VCaP (cell line): Measurements from ENCODE around the gene FCHSD2.
A peak's percentile ranks its signal among the peaks of the same experiment; 100 is the strongest.
"Not testable (repeated sequence)": the region's sequence is repeated elsewhere in the genome, so short reads cannot be mapped to it uniquely, and the experiment has no call there.

Experiments
- H3K27ac ChIP-seq: fragments of 450-650 bp; 2 replicates; pipeline ENCODE4 v1.5.1; 2017
- TF ChIP-seq, protein P1 (sequence below): fragments of 450-650 bp; conservative IDR thresholded peaks from 2 replicates; pipeline ENCODE4 v1.5.1; 2017; ENCODE audit warnings: mild to moderate bottlenecking, moderate library complexity

The FCHSD2 gene

DNA sequence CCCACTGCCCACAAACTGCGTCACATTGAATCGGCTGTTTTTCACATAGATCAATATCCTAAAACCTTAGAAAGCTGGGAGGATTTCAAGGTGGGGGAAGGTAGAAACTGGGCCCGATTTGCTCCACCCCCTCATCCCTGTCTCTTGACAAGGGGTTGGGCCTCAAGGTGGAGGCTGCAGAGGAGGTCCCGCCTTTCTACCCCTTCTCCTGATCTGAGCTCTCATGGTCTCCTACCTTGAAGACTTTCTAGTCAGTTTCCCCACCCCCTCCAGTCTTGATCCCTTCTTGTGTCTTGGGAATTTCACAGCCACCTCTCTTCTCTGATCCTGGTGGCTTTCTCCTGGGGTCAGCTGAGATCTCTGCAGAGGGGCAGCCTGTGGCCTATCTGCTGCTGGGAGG is 343.8 kb downstream of the FCHSD2 start:
- H3K27ac ChIP-seq = no peak overlapping the region
- TF ChIP-seq, protein P1, sequence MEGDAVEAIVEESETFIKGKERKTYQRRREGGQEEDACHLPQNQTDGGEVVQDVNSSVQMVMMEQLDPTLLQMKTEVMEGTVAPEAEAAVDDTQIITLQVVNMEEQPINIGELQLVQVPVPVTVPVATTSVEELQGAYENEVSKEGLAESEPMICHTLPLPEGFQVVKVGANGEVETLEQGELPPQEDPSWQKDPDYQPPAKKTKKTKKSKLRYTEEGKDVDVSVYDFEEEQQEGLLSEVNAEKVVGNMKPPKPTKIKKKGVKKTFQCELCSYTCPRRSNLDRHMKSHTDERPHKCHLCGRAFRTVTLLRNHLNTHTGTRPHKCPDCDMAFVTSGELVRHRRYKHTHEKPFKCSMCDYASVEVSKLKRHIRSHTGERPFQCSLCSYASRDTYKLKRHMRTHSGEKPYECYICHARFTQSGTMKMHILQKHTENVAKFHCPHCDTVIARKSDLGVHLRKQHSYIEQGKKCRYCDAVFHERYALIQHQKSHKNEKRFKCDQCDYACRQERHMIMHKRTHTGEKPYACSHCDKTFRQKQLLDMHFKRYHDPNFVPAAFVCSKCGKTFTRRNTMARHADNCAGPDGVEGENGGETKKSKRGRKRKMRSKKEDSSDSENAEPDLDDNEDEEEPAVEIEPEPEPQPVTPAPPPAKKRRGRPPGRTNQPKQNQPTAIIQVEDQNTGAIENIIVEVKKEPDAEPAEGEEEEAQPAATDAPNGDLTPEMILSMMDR = no peak

DNA sequence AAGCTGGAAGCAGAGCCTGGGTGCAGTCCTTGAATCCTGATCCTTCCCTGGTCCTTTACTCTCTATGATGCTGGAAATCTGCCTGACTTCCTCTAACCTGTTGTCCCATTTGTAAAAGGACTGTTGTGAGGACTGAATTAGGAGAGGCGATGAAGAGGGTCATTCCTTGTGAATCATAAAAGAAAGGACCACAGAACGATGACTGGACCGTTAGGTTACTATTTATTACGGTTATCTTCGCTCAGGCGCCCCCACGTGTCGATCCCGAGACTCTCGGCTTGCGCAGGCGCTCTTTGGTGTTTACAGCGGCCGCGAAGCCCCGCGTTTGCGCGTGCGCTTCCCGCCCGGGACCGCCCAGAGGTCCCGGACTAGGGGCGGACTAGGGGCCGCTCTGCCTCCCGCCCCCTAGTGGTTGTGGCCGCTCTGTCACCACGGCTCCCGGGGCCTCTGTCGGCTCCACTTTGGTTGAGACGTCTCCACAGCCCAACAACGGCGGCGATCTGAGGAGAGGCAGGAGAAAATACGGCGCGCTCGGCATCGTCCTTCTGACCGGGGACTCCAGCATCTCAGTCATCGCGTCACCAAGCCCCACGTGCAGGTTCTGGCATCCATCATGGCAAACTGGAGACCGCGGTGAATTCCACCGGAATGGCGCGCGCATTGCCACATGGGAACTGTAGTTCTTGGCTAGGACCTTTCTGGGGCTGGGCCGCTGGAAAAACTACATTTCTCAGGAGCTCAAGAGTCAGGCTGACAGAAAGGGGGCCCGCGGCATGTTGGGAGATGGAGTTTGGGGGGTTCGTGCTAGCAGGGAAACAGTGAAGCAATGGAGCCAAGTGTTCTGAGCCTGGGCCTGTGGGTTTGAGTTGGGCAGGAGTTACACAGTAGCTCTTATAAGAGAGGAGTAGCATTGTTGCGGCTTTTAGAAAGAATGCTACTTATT is 348.4 kb downstream of the FCHSD2 start, which contains the start of gene STARD10:
Gene STARD10, minus strand, starts transcription at position 623 of the 943 bp plus-strand sequence. CDS start 12,866 bp downstream, outside the sequence.
- H3K27ac ChIP-seq = peak within 1 kb of the TSS; percentile 89

DNA sequence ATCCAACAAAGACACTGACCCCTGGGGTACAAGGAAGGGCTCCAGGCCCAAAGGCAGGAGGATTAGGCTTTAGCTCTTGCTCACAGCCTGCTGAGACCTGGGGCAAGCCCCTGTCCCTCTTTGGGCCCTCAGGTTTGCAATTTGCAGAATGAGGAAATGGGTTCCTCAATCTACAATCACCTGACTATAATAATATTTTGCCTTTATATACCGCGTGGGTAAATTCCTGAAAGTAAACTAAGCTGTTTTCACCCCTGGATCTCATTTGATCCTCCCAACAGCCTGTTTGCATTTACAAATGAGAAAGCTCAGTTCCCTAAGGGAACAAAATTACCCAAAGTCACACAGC is 349.1 kb downstream of the FCHSD2 start:
- TF ChIP-seq, protein P1 = no peak
- peak overlapping the region; percentile 89 for H3K27ac ChIP-seq

More for the DNA sequence above, 348.4 kb downstream of the FCHSD2 start, which contains the start of gene STARD10:
- TF ChIP-seq, protein P1 = peak; percentile 99

DNA sequence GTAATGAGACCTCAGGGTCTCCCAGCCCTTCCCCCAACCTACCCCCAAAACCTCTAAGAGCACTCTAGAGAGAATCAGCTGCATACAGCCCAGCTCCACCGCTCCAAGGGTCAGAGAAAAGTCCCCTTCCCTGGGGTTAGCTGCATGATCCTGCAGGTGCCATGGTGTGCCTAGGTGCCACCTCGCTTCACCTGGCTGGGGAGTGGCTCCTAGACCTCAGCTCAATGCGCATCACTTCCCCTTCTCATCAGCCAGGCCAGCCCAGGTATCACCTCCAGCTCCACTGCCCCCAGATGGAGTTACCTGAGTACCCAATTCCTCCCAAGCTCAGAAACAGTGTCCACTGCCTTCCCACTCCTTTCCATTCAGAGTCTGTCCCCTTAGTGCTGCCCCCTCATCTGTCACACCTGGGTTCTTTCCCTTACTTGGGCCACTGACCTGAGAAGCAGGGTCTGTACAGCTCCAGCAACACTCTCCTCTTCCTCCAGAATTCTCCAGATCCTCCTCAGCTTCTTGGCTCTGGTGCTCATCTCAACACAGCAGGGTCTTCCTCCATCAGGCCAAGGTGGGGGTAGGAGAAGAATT is 349.6 kb downstream of the FCHSD2 start:
- H3K27ac ChIP-seq = no peak overlapping the region
- TF ChIP-seq, protein P1 = no peak

DNA sequence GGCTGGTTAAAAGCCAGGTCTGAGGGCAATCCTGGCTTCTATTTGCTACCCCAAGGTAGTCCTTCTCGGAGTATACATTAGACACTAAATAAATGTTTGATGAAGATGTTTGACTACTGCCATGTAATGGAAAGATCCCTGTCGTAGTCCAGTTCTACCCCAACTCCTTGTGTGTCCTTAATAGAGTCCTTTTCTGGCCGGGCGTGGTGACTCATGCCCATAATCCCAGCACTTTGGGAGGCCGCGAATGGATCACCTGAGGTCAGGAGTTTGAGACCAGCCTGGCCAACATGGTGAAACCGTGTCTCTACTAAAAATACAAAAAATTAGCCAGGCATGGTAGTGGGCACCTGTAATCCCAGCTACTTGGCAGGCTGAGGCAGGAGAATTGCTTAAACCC is 350.9 kb downstream of the FCHSD2 start:
- H3K27ac ChIP-seq = not testable (repeated sequence)

DNA sequence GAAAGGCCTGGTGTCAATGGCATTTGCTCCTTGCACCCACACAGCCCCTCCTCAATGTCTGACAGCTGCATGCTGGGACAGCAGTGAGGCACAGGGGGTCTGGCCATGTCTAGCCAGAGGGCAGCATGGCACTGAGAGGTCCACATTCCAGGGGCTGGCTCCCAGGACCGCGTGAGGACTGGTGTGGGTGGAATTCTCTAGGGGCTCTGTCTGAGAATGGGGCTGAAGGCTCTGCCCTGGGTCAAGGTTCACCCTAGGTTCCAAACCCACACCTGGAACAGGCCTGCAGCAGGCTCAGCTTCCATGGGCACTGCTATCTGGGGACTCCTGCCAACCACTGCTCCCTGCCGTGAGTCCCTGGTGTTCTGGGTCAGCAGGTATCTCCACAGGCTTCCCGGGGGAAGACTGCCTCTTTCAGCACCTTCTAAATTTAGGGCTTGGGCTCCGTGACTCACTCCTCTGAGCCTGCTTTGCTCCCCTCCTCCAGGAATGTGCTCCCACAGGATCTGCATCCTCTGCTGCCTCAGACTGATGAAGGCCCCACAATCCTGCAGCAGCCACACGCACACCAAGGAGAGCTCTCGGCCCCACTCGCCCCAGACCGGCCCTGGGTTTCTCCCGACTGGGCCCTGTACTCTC is 352.5 kb downstream of the FCHSD2 start:
- TF ChIP-seq, protein P1 = no peak
- H3K27ac ChIP-seq = no peak overlapping the region

DNA sequence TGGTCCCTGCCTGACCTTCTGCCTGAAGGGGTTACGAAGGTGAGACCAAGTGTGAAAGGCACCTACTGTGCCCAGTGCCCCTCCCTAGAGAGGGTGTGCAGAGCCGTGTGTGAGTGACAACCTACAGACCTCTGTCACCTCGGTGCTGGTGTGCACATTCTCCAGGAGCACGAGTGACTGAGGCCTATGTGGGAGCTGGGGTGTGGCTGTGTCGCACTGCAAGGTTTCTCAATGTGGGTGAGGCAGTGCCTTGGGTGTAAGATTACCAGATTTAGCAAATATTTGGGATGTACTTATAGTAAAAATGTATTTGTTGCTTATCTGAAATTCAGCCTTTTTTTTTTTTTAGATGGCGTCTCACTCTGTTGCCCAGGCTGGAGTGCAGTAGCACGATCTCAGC is 353.9 kb downstream of the FCHSD2 start:
- H3K27ac ChIP-seq = no peak overlapping the region
- TF ChIP-seq, protein P1 = no peak
